AG04449 (cell line): ENCODE results near the gene ADAM15.

ENCODE experiments used
- CTCF ChIA-PET: fragments of 350-600 bp; formaldehyde crosslinking; extraction: SDS; loops from one replicate; lab custom pipeline; 2021; ENCODE audit warnings: antibody characterized with exemption; lab: Yijun Ruan, JAX
- POLR2A ChIA-PET: fragments of 400-600, 350-600 bp; formaldehyde crosslinking; extraction: SDS; loops from one replicate; lab custom pipeline; 2020; ENCODE audit warnings: antibody characterized with exemption, inconsistent platforms; lab: Yijun Ruan, JAX
- DNase-seq: peaks from one replicate; pipeline ENCODE4 v3.0.0-alpha.2; 2010; ENCODE audit warnings: low read depth, low spot score
- H3K4me3 ChIP-seq: 2 replicates; pipeline ENCODE4 v1.5.1; 2011; ENCODE audit warnings: low read depth, mild to moderate bottlenecking, control low read depth, low read length
- CTCF ChIP-seq: IDR thresholded peaks from one replicate; pipeline ENCODE4 v1.5.1; 2011; ENCODE audit warnings: mild to moderate bottlenecking, moderate library complexity, low read length, control low read depth, inconsistent platforms; ENCODE audit not compliant: insufficient read depth; ENCODE audit errors: missing control alignments

The ADAM15 gene

GRCh38 chr1:155069551-155070157 is 18.5 kb downstream of the ADAM15 start:
- DNase-seq = no peak
- POLR2A ChIA-PET = interaction anchor here (0.6 kb wide), 1 partner anchor 11 kb away, joined by 3 read pairs; no protein-coding TSS in a partner anchor
- no peak overlapping the region for H3K4me3 ChIP-seq

GRCh38 chr1:155070158-155070621 is 19.1 kb downstream of the ADAM15 start:
- CTCF ChIA-PET = interaction anchor here (0.7 to 10.6 kb wide), 11 partner anchors 10 to 99 kb away, joined by 3 to 122 read pairs (median 6); partner anchors contain the start of gene EFNA4
- POLR2A ChIA-PET = interaction anchor here (0.6 kb wide), 1 partner anchor 12 kb away, joined by 3 read pairs; no protein-coding TSS in a partner anchor
- H3K4me3 ChIP-seq = no peak overlapping the region
- no peak for TF ChIP-seq CTCF
- no peak for DNase-seq

More at GRCh38 chr1:155069551-155070157, 18.5 kb downstream of the ADAM15 start:
- no peak for TF ChIP-seq CTCF
- CTCF ChIA-PET = interaction anchor here (1.3 to 10.6 kb wide), 7 partner anchors 10 to 97 kb away, joined by 4 to 122 read pairs (median 7); partner anchors contain the start of gene EFNA4

- DNase-seq = no peak
- ChIA-PET CTCF (interaction anchor here (0.7 to 10.6 kb wide), 12 partner anchors 10 to 98 kb away, joined by 3 to 122 read pairs (median 6); partner anchors contain the start of gene EFNA4), POLR2A (no interaction called here)
- TF ChIP-seq CTCF = peak; percentile 46
- peak overlapping the region; percentile 44 for H3K4me3 ChIP-seq
Measured at GRCh38 chr1:155070721-155071569, 19.8 kb downstream of the ADAM15 start.

- no peak overlapping the region for H3K4me3 ChIP-seq
- ChIA-PET CTCF (interaction anchor here (0.9 to 10.6 kb wide), 6 partner anchors 12 to 27 kb away, joined by 3 to 122 read pairs (median 6); partner anchors contain the start of gene EFNA4), POLR2A (no interaction called here)
- no peak for TF ChIP-seq CTCF
- no peak for DNase-seq
Measured at GRCh38 chr1:155071701-155072100, 20.6 kb downstream of the ADAM15 start.

GRCh38 chr1:155072531-155073289 is 21.6 kb downstream of the ADAM15 start:
- ChIA-PET CTCF (interaction anchor here (0.9 to 10.6 kb wide), 9 partner anchors 11 to 28 kb away, joined by 3 to 122 read pairs (median 5); partner anchors contain the start of gene EFNA4), POLR2A (no interaction called here)
- no peak for TF ChIP-seq CTCF
- no peak overlapping the region for H3K4me3 ChIP-seq
- no peak for DNase-seq
